H1 (cell line): Measurements from ENCODE around the gene PRKAR1B. TPM values are rescaled to one million over a fixed set of nuclear protein-coding genes. Genes with fewer than 3 reads are reported as not detected.

Experiments
- CTCF ChIA-PET: fragments of 300-600 bp; sonication (Branson Sonifier 250); formaldehyde crosslinking; loops from one replicate; lab custom pipeline; 2021; ENCODE audit not compliant: partially characterized antibody; lab: Charles Lee
- POLR2A ChIA-PET: fragments of 300-600 bp; sonication (Branson Sonifier 250); formaldehyde crosslinking; loops from one replicate; lab custom pipeline; 2021; ENCODE audit warnings: inconsistent platforms; ENCODE audit not compliant: partially characterized antibody; lab: Charles Lee
- DNase-seq, 2 experiments: peaks; one replicate each; pipeline versions ENCODE4 v3.0.0 to v3.0.0-alpha.2; 2010 to 2022; ENCODE audit warnings: low spot score in 2 of 2, low read depth in 1 of 2, mixed read lengths in 1 of 2
- FAIRE-seq: peaks from 2 replicates; lab custom pipeline; 2011; peaks lifted over from hg19 to GRCh38; lab: Jason Lieb, UNC
- H2AFZ ChIP-seq: 2 replicates; pipeline ENCODE4 v1.8.1; 2012; ENCODE audit warnings: low read length, inconsistent platforms
- H2AK5ac ChIP-seq: 2 replicates; pipeline ENCODE4 v1.6.1; 2013; ENCODE audit warnings: low read depth, low read length
- H2BK120ac ChIP-seq: replicated peaks from 2 replicates; pipeline ENCODE3; 2013; ENCODE audit warnings: low read depth, low read length, inconsistent platforms
- H2BK12ac ChIP-seq: 2 replicates; pipeline ENCODE4 v1.6.1; 2013; ENCODE audit warnings: low read depth, low read length
- H2BK15ac ChIP-seq: 2 replicates; pipeline ENCODE4 v1.6.1; 2013; ENCODE audit warnings: low read length
- H2BK20ac ChIP-seq: 2 replicates; pipeline ENCODE4 v1.6.1; 2013; ENCODE audit warnings: low read length
- H2BK5ac ChIP-seq: 2 replicates; pipeline ENCODE4 v1.6.1; 2013; ENCODE audit warnings: low read depth, low read length
- H3K14ac ChIP-seq: 2 replicates; pipeline ENCODE4 v1.6.1; 2013; ENCODE audit warnings: inconsistent platforms; ENCODE audit not compliant: insufficient read length
- H3K18ac ChIP-seq: 2 replicates; pipeline ENCODE4 v1.6.1; 2013; ENCODE audit warnings: low read length; ENCODE audit errors: extremely low read depth
- H3K23ac ChIP-seq: 2 replicates; pipeline ENCODE4 v1.6.1; 2013; ENCODE audit warnings: inconsistent platforms; ENCODE audit not compliant: insufficient read length
- H3K23me2 ChIP-seq: 2 replicates; pipeline ENCODE4 v1.6.1; 2013; ENCODE audit warnings: low read depth, low read length
- H3K27ac ChIP-seq: 2 replicates; pipeline ENCODE4 v1.6.1; 2011; ENCODE audit warnings: low read depth, low read length, inconsistent platforms
- H3K27me3 ChIP-seq, 4 experiments: replicated peaks in 1 of 4; 1 replicate in 1 of 4; 2 replicates in 3 of 4; pipeline versions ENCODE4 v1.6.1 to v1.8.1; 2011 to 2013; ENCODE audit warnings: low read length in 3 of 4, mild to moderate bottlenecking in 3 of 4, inconsistent platforms in 2 of 4, mixed read lengths in 2 of 4, moderate library complexity in 1 of 4; ENCODE audit not compliant: control insufficient read depth in 3 of 4, insufficient read depth in 3 of 4; ENCODE audit errors: extremely low read depth in 1 of 4
- H3K36me3 ChIP-seq, 4 experiments: 2 replicates each; pipeline versions ENCODE4 v1.6.1 to v1.8.1; 2011 to 2013; ENCODE audit warnings: mild to moderate bottlenecking in 4 of 4, low read length in 3 of 4, moderate library complexity in 2 of 4, control low read depth in 1 of 4, inconsistent platforms in 1 of 4; ENCODE audit not compliant: insufficient read depth in 4 of 4, control insufficient read depth in 2 of 4
- H3K4ac ChIP-seq: replicated peaks from 2 replicates; pipeline ENCODE3; 2013; ENCODE audit warnings: low read length, low read depth, mixed read lengths, inconsistent platforms; ENCODE audit not compliant: insufficient read length
- H3K4me1 ChIP-seq, 4 experiments: replicated peaks in 1 of 4; 1 replicate in 1 of 4; 2 replicates in 3 of 4; pipeline versions ENCODE4 v1.6.1 to v1.8.1; 2011 to 2013; ENCODE audit warnings: low read length in 3 of 4, inconsistent platforms in 2 of 4, mixed read lengths in 1 of 4; ENCODE audit not compliant: insufficient read depth in 4 of 4, control insufficient read depth in 3 of 4
- H3K4me2 ChIP-seq, 2 experiments: 2 replicates each; pipeline versions ENCODE4 v1.6.1 to v1.8.1; 2011 to 2013; ENCODE audit warnings: low read depth in 2 of 2, low read length in 2 of 2, control low read depth in 1 of 2, inconsistent platforms in 1 of 2, mild to moderate bottlenecking in 1 of 2; ENCODE audit not compliant: insufficient read depth in 1 of 2
- H3K4me3 ChIP-seq, 4 experiments: fragments of 200-600, 300-600 bp in 1 of 4; sonication (generic), shearing (Covaris generic), sonication (Bioruptor Twin) in 1 of 4; 2 replicates each; pipeline versions ENCODE4 v1.5.1 to v1.8.1; 2011 to 2016; ENCODE audit warnings: low read length in 4 of 4, low read depth in 3 of 4, control low read depth in 2 of 4, inconsistent platforms in 2 of 4, mild to moderate bottlenecking in 2 of 4, mixed read lengths in 1 of 4, moderate library complexity in 1 of 4; ENCODE audit not compliant: insufficient read depth in 2 of 4; ENCODE audit errors: extremely low read depth in 1 of 4
- H3K56ac ChIP-seq: replicated peaks from 2 replicates; pipeline ENCODE3; 2013; ENCODE audit warnings: low read depth, mild to moderate bottlenecking, mixed read lengths, low read length, inconsistent platforms; ENCODE audit not compliant: insufficient read length
- H3K79me1 ChIP-seq: 2 replicates; pipeline ENCODE4 v1.6.1; 2013; ENCODE audit warnings: low read depth, low read length, control low read depth
- H3K79me2 ChIP-seq, 2 experiments: 2 replicates each; pipeline versions ENCODE4 v1.6.1 to v1.8.1; 2012 to 2013; ENCODE audit warnings: low read length in 2 of 2, mild to moderate bottlenecking in 2 of 2, inconsistent platforms in 1 of 2; ENCODE audit not compliant: insufficient read depth in 2 of 2, control insufficient read depth in 1 of 2
- H3K9ac ChIP-seq, 4 experiments: replicated peaks in 1 of 4; 1 replicate in 1 of 4; 2 replicates in 3 of 4; pipeline versions ENCODE4 v1.6.1 to v1.8.1; 2011 to 2013; ENCODE audit warnings: low read depth in 3 of 4, low read length in 3 of 4, control low read depth in 2 of 4, mild to moderate bottlenecking in 2 of 4, moderate library complexity in 2 of 4, inconsistent platforms in 1 of 4; ENCODE audit errors: extremely low read depth in 1 of 4
- H3K9me3 ChIP-seq, 2 experiments: 2 replicates each; pipeline versions ENCODE4 v1.6.1 to v1.8.1; 2012 to 2013; ENCODE audit warnings: mild to moderate bottlenecking in 2 of 2, moderate library complexity in 2 of 2, control low read depth in 1 of 2, inconsistent platforms in 1 of 2, low read depth in 1 of 2, low read length in 1 of 2, mixed read lengths in 1 of 2; ENCODE audit not compliant: insufficient read depth in 2 of 2
- H4K20me1 ChIP-seq, 2 experiments: replicated peaks in 1 of 2; 2 replicates each; pipeline versions ENCODE3 to v1.8.1; 2011 to 2013; ENCODE audit warnings: inconsistent platforms in 2 of 2, low read length in 2 of 2, mild to moderate bottlenecking in 1 of 2; ENCODE audit not compliant: insufficient read depth in 2 of 2, control insufficient read depth in 1 of 2
- H4K5ac ChIP-seq: 2 replicates; pipeline ENCODE4 v1.6.1; 2013; ENCODE audit warnings: low read length, low read depth, mixed read lengths, inconsistent platforms; ENCODE audit not compliant: insufficient read length
- H4K8ac ChIP-seq: 2 replicates; pipeline ENCODE4 v1.8.0; 2013; ENCODE audit warnings: mild to moderate bottlenecking, moderate library complexity, low read length, inconsistent platforms; ENCODE audit not compliant: insufficient read depth; ENCODE audit errors: extremely low read depth
- H4K91ac ChIP-seq: replicated peaks from 2 replicates; pipeline ENCODE3; 2013; ENCODE audit warnings: low read length, mixed read lengths, inconsistent platforms; ENCODE audit not compliant: insufficient read length
- BRCA1 ChIP-seq: IDR thresholded peaks from 2 replicates; pipeline ENCODE4 v1.6.1; 2012; ENCODE audit warnings: low read depth, low read length, improper control_type of control experiment
- KDM1A ChIP-seq: fragments of 200-600, 300-600 bp; sonication (generic); IDR thresholded peaks from 2 replicates; pipeline ENCODE4 v1.7.1; 2016; ENCODE audit warnings: mild to moderate bottlenecking, low read length, borderline replicate concordance
- RBBP5 ChIP-seq: IDR thresholded peaks from 2 replicates; pipeline ENCODE4 v1.7.1; 2012; ENCODE audit warnings: low read depth, mild to moderate bottlenecking, inconsistent platforms, low read length, moderate library complexity, borderline replicate concordance
- RNF2 ChIP-seq: fragments of 200-900, 300-1000 bp; sonication (generic); IDR thresholded peaks from 2 replicates; pipeline ENCODE4 v1.7.1; 2016; ENCODE audit warnings: borderline replicate concordance, low read depth, mild to moderate bottlenecking, antibody characterized with exemption, low read length; ENCODE audit not compliant: poor library complexity, severe bottlenecking; ENCODE audit errors: missing control alignments
- SAP30 ChIP-seq: fragments of 300-600 bp; sonication (generic); IDR thresholded peaks from 2 replicates; pipeline ENCODE4 v1.7.1; 2012; ENCODE audit warnings: low read length, moderate library complexity, mild to moderate bottlenecking, inconsistent platforms; ENCODE audit not compliant: insufficient read depth, insufficient replicate concordance
- SP4 ChIP-seq: IDR thresholded peaks from 2 replicates; pipeline ENCODE4 v1.6.1; 2012; ENCODE audit warnings: low read length, inconsistent platforms
- TAF1 ChIP-seq: IDR thresholded peaks from 2 replicates; pipeline ENCODE4 v1.6.1; 2011; ENCODE audit warnings: mild to moderate bottlenecking, low read depth, low read length
- TBP ChIP-seq: IDR thresholded peaks from 2 replicates; pipeline ENCODE4 v1.6.1; 2011; ENCODE audit warnings: low read depth, low read length, improper control_type of control experiment
- TCF12 ChIP-seq: IDR thresholded peaks from 2 replicates; pipeline ENCODE4 v1.6.1; 2011; ENCODE audit warnings: low read depth, mild to moderate bottlenecking, low read length
- TEAD4 ChIP-seq: IDR thresholded peaks from 2 replicates; pipeline ENCODE4 v1.6.1; 2012; ENCODE audit warnings: low read depth, low read length, inconsistent platforms, mixed read lengths
- YY1 ChIP-seq: IDR thresholded peaks from 2 replicates; pipeline ENCODE4 v1.6.1; 2011; ENCODE audit warnings: low read depth, mild to moderate bottlenecking, low read length
- WGBS, 2 experiments: shearing (Covaris generic) in 1 of 2; methylation state at CpG; one replicate each; pipeline versions ENCODE4 v1.1.6 to v1.1.7; 2013 to 2015; ENCODE audit warnings: low lambda C conversion rate in 2 of 2, mixed read lengths in 2 of 2, inconsistent platforms in 1 of 2, low coverage in 1 of 2, missing lambda C conversion rate in 1 of 2; ENCODE audit not compliant: insufficient replicate concordance in 2 of 2, insufficient coverage in 1 of 2, insufficient read length in 1 of 2; ENCODE audit errors: extremely low coverage in 1 of 2, missing lambda C conversion rate in 1 of 2; 5-methylcytosine and 5-hydroxymethylcytosine counted together
- polyA plus RNA-seq, 7 experiments: library from polyadenylated mRNA; depleted of rRNA in 3 of 7; stranded (reverse) in 5 of 7; unstranded in 2 of 7; fragments of >200 nt in 5 of 7; fragments of 200-250 nt in 2 of 7; gene quantifications; 1 replicate in 5 of 7; 2 replicates in 1 of 7; 4 replicates in 1 of 7; pipeline versions ENCODE4 v1.2.1 to v1.2.3, GENCODE V29; 2011 to 2013; ENCODE audit warnings: missing spikeins in 2 of 7, mixed read lengths in 2 of 7
- total RNA-seq: library from RNA; stranded (reverse); fragmentation: NEBNext Ultra II Directional; extraction: Animal tissue kit (Norgen Biotek cat#: 25700); gene quantifications from 2 replicates; pipeline ENCODE4 v1.2.1, GENCODE V29; 2021

Gene PRKAR1B
- total and polyA plus RNA-seq, 2 of the 8 experiments (the other 6 are each of a cell fraction or from before 2014, with no cell fraction given), result 12.3 to 55.7 TPM

- Histone ChIP-seq H2BK5ac (peak overlapping the region; percentile 44; the same call in 1 of the 2 replicates), H3K56ac (peak overlapping the region; percentile 21), H3K27me3 (no peaks in the 10 kb centered on the region; a peak in 1 of 7 replicates), H3K4me1 (peaks cover 0 to 3% (median 0%) of the 10 kb centered on the region in 4 experiments; a peak in 2 of 7 replicates), H4K8ac (0 out of 2 replicates have a peak overlapping the region, but pooled peaks have one; percentile 57), H3K36me3 (peaks cover 2 to 35% (median 19%) of the 10 kb centered on the region in 4 experiments; a peak in 7 of 8 replicates), H2AFZ (no peak overlapping the region), H2AK5ac (no peak overlapping the region), H3K79me1 (peaks cover 2% of the 10 kb centered on the region), H3K4ac (no peak overlapping the region), H3K9ac (no peak overlapping the region), H3K79me2 (peaks cover 0 to 5% of the 10 kb centered on the region in 2 experiments; a peak in 1 of 4 replicates), H3K23me2 (no peaks in the 10 kb centered on the region; the same call in 1 of the 2 replicates), H3K14ac (no peak overlapping the region), H4K20me1 (peaks cover 4 to 9% of the 10 kb centered on the region in 2 experiments), H3K4me2 (no peak overlapping the region), H2BK20ac (no peak overlapping the region), H4K5ac (no peak overlapping the region), H2BK15ac (no peak overlapping the region), H3K23ac (no peak overlapping the region), H3K27ac (no peak overlapping the region), H3K18ac (no peak overlapping the region), H4K91ac (no peak overlapping the region), H3K9me3 (no peaks in the 10 kb centered on the region), H3K4me3 (no peak overlapping the region), H2BK120ac (no peak overlapping the region), H2BK12ac (no peak overlapping the region)
- POLR2A ChIA-PET, result interaction anchor here (0.6 to 1.6 kb wide), 3 partner anchors 9 to 14 kb away, joined by 3 to 5 read pairs (median 3); no protein-coding TSS in a partner anchor
- FAIRE-seq (no peak), DNase-seq (no peak)
- WGBS, 2 experiments, result 87% methylated on average over 27 of the region's 34 CpGs; no CpG with 5 or more reads in 1 of the 2 experiments
- CTCF ChIA-PET, result interaction anchor here (1.3 to 2.1 kb wide), 3 partner anchors 171 to 266 kb away, joined by 4 to 8 read pairs (median 6); no protein-coding TSS in a partner anchor
- no peak for TF ChIP-seq SP4
- TF ChIP-seq TCF12, result no peak
- no peak for TF ChIP-seq KDM1A
- no peak for TF ChIP-seq BRCA1
- no peak for TF ChIP-seq TEAD4
- no peak for TF ChIP-seq RNF2
- TF ChIP-seq RBBP5, result no peak
- TF ChIP-seq SAP30, result no peak
- no peak for TF ChIP-seq TBP
- no peak for TF ChIP-seq TAF1
- TF ChIP-seq YY1, result no peak
Observed at GRCh38 chr7:504221-505111, 222.6 kb downstream of the PRKAR1B start.
